ENCODE measurements around the gene DLD. TPM values are rescaled to one million over a fixed set of nuclear protein-coding genes. Genes with fewer than 3 reads are reported as not detected.
"Not testable (repeated sequence)": the region's sequence is repeated elsewhere in the genome, so short reads cannot be mapped to it uniquely, and the experiment has no call there.

Gene DLD
- total RNA-seq, 2 donors from 2014 or later = 60.4 to 60.9 TPM

GRCh38 chr7:107867858-107868466 is 23.0 kb upstream of the DLD start:
- intact Hi-C loops (cut with DNase I) = no loop called here
- DNase-seq (ENCODE audit: low spot score) = no peak

GRCh38 chr7:107870427-107871000 is 20.5 kb upstream of the DLD start:
- intact Hi-C loops (cut with DNase I) = loop anchor here in 1 of 2 donors (10.0 kb wide), 2 partner anchors 126 to 274 kb away; partner anchors contain the start of gene CBLL1
- DNase-seq (ENCODE audit: low spot score) = no peak

- no peak for DNase-seq (ENCODE audit: low spot score)
- intact Hi-C loops (cut with DNase I) = loop anchor here in 1 of 2 donors (10.0 kb wide), 2 partner anchors 129 to 271 kb away; partner anchors contain the start of gene CBLL1
Observed at GRCh38 chr7:107874111-107874510, 16.9 kb upstream of the DLD start.

DNA sequence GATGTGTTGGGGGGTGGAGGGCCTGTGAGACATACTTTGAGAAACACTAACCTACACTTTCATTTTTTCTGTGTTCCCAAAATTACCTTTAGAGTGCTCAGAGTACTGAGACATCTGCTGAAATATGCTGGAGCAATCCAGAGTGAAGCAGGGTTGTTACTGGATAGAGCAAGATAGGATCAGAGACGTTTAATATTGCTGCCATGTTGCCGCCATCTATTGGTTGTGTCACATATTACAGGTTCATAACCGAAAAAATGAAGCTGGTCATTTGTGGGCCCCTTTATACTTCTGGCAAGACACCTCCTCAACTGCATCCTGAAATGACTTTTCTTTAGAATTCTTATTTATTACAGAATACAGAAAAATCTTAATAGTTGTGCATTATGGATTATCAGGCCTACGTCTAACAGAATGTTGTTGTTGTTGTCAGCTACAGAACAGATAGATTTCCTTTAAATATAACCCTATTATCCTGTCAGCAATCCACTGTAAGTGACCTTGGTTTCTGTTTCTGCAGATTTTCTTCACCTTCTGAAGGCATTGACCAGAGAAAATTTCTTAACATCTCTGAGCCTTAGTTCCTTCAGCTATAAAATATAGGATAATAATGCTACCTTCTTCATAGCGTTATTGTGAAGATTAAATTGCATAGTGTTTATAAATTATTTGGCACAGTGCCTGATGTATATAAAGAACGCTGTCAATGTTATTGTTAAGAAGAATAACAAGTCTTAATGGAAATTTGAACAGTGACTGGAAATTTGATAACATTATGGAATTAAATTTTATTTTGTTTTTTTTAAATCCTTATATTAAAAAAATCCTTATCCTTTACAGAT is 16.2 kb upstream of the DLD start:
- DNase-seq (ENCODE audit: low spot score) = no peak

GRCh38 chr7:107876916-107877315 is 14.1 kb upstream of the DLD start:
- no peak for DNase-seq (ENCODE audit: low spot score)
- intact Hi-C loops (cut with DNase I) = loop anchor here in 1 of 2 donors (10.0 kb wide), 2 partner anchors 132 to 268 kb away; partner anchors contain the start of gene CBLL1

More for the DNA sequence above, 16.2 kb upstream of the DLD start:
- intact Hi-C loops (cut with DNase I) = loop anchor here in 1 of 2 donors (10.0 kb wide), 2 partner anchors 130 to 270 kb away; partner anchors contain the start of gene CBLL1

GRCh38 chr7:107877731-107878382 is 13.1 kb upstream of the DLD start:
- DNase-seq (ENCODE audit: low spot score) = no peak
- intact Hi-C loops (cut with DNase I) = loop anchor here in 1 of 2 donors (10.0 kb wide), 2 partner anchors 133 to 267 kb away; partner anchors contain the start of gene CBLL1

DNA sequence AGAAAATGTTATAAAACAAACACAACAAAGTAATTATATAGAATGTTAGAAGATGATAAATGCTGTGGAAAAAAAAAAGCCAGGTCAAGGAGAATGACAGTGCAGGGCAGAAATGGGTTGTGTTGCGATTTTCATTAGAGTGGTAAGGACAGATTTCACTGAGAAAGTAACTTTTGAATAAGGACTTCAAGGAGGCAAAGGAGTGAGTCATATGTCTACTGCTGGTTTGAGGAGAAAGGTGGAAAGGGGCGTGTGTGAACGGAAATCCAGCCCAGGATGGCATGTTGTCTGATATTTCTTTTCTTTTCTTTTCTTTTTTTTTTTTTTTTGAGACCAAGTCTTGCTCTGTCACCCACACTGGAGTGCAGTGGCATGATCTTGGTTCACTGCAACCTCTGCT is 12.3 kb upstream of the DLD start:
- no peak for DNase-seq (ENCODE audit: low spot score)
- intact Hi-C loops (cut with DNase I) = loop anchor here in 1 of 2 donors (10.0 kb wide), 2 partner anchors 134 to 266 kb away; partner anchors contain the start of gene CBLL1

DNA sequence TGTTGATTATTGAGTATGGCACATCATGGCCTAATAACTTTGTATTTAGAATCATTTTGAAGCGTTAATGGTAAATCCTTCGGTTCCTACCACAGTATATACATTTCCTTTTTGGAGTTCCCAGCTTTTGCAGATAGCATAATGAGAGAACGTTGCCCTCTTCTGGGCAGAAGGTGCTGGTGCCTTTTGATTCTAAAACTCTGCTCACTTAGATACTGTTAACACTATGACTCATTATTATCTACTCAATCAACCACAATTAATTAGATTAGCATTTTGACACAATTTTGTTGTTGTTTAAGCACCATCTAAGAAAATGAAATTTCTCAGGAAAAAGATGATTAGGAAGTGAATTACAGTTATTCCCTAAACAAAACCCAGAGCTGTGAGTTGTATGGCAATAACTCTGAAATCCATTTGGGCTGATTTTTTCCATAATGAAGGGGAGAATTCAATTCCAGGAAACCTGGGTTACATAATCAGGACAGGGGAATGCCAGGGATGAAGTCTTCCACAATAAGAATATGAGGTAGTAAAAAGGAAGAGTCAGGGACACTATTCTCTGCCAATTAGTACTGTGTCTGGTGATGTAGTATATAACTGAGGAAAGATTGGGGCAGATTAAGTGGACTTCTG is 11.5 kb upstream of the DLD start:
- intact Hi-C loops (cut with DNase I) = loop anchor here in 1 of 2 donors (10.0 kb wide), 3 partner anchors 135 to 265 kb away; partner anchors contain the start of gene CBLL1
- DNase-seq (ENCODE audit: low spot score) = no peak

DNA sequence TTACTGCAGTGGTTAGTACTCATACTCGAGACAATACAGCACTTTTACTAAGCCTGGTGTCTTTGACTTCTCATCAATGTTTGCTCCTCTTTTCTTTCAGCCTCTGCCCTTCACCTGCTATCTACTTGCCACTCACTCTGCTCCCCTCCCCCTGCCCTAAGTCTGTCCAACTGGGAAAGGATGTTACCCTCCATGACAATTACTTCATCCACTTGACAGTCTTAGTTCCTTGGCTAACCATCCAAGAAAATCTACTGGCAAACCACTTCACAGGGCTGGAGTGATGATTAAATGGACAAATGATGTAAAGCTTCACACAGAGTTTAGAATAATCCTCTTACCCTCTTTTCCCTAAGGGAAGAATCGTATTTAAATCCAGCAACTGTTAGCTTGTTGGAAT is 8.2 kb upstream of the DLD start:
- intact Hi-C loops (cut with DNase I) = loop anchor here in 1 of 2 donors (10.0 kb wide), 1 partner anchor 268 kb away; no protein-coding TSS in a partner anchor
- no peak for DNase-seq (ENCODE audit: low spot score)

GRCh38 chr7:107884066-107884818 is 6.7 kb upstream of the DLD start:
- no peak for DNase-seq (ENCODE audit: low spot score)
- intact Hi-C loops (cut with DNase I) = loop anchor here in 1 of 2 donors (10.0 kb wide), 1 partner anchor 269 kb away; no protein-coding TSS in a partner anchor

GRCh38 chr7:107887827-107888226 is 3.2 kb upstream of the DLD start:
- intact Hi-C loops (cut with DNase I) = loop anchor here (5.0 to 10.0 kb wide), 2 partner anchors 273 to 926 kb away; no protein-coding TSS in a partner anchor
- not testable (repeated sequence) for DNase-seq (ENCODE audit: low spot score)

DNA sequence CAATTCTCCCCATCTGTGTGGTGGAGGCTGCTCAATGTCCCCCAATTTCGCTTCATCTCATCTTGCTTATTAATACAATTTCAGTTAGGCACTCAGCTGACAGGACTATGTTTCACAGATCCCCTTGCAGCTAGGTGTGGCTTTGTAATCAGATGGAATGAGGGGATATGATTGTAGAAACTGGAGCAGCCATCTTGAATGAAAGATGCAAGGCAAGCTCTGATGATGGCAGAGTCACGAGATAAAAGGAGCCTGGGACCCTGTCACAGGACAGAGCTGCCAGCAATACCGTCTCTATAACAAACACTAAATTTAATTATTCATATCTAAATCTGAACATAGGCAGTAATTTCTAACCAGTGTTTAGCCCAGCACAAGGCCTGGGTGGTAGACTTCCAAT is 991 bp upstream of the DLD start:
- intact Hi-C loops (cut with DNase I) = loop anchor here (5.0 to 10.0 kb wide), 2 partner anchors 275 to 928 kb away; no protein-coding TSS in a partner anchor
- no peak for DNase-seq (ENCODE audit: low spot score)

GRCh38 chr7:107890493-107890961 is 456 bp upstream of the DLD start:
- intact Hi-C loops (cut with DNase I) = no loop called here
- no peak for DNase-seq (ENCODE audit: low spot score)

- intact Hi-C loops (cut with DNase I) = no loop called here
Observed at GRCh38 chr7:107891636-107892366, 818 bp downstream of the DLD start.

DNA sequence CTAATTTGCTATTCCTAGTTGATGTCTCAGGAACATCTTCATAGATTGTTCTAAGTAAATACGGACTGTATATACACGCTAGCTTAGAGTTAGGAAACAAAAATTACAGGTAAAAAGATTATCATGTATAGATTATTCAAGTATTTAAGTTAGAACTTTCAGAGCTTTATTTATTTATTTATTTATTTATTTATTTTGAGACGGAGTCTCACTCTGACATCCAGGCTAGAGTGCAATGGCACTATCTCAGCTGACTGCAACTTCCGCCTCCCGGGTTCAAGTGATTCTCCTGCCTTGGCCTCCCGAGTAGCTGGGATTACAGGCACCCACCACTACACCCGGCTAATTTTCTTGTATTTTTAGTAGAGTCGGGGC is 1.4 kb downstream of the DLD start:
- DNase-seq (ENCODE audit: low spot score); intact Hi-C loops (cut with DNase I): not testable (repeated sequence)

More at GRCh38 chr7:107891636-107892366, 818 bp downstream of the DLD start:
- no peak for DNase-seq (ENCODE audit: low spot score)

GRCh38 chr7:107898997-107899594 is 8.1 kb downstream of the DLD start:
- intact Hi-C loops (cut with DNase I) = loop anchor here in 1 of 2 donors (5.0 kb wide), 1 partner anchor 1077 kb away; no protein-coding TSS in a partner anchor
- DNase-seq (ENCODE audit: low spot score) = no peak
